OCI-LY3 (cell line): Measurements from ENCODE around the gene DENND5A.
"Not testable (repeated sequence)": the region's sequence is repeated elsewhere in the genome, so short reads cannot be mapped to it uniquely, and the experiment has no call there.

ENCODE experiments used
- H2AFZ ChIP-seq: fragments of 200-600, 300-600 bp; shearing (Covaris generic); 2 replicates; pipeline ENCODE4 v1.6.0; 2014; ENCODE audit warnings: antibody characterized with exemption, low read depth, low read length
- H3K27ac ChIP-seq: fragments of 200-600, 300-600 bp; sonication (generic); 2 replicates; pipeline ENCODE4 v1.5.1; 2014; ENCODE audit warnings: mild to moderate bottlenecking, low read length, moderate library complexity, mixed read lengths
- H3K27me3 ChIP-seq: fragments of 200-600, 300-600 bp; sonication (generic); 2 replicates; pipeline ENCODE4 v1.6.1; 2014; ENCODE audit warnings: low read depth, low read length, mixed read lengths
- H3K36me3 ChIP-seq: fragments of 200-600, 300-600 bp; sonication (generic); replicated peaks from 2 replicates; pipeline ENCODE3; 2014; ENCODE audit warnings: low read depth, low read length, mixed read lengths
- H3K4me1 ChIP-seq: fragments of 300-600, 200-600 bp; sonication (generic); 2 replicates; pipeline ENCODE4 v1.6.1; 2014; ENCODE audit warnings: low read length, mixed read lengths
- H3K4me2 ChIP-seq: fragments of 200-600, 300-600 bp; sonication (generic); 2 replicates; pipeline ENCODE4 v1.6.1; 2014; ENCODE audit warnings: low read length, mixed read lengths
- H3K4me3 ChIP-seq: fragments of 300-600, 200-600 bp; sonication (generic); 2 replicates; pipeline ENCODE4 v1.5.1; 2014; ENCODE audit warnings: antibody characterized with exemption, mild to moderate bottlenecking, low read length, moderate library complexity
- H3K79me2 ChIP-seq: fragments of 300-600, 200-600 bp; shearing (Covaris generic); 2 replicates; pipeline ENCODE4 v1.6.1; 2014; ENCODE audit warnings: mild to moderate bottlenecking, low read length, mixed read lengths
- H3K9ac ChIP-seq: fragments of 300-600, 200-600 bp; shearing (Covaris generic); 2 replicates; pipeline ENCODE4 v1.6.0; 2014; ENCODE audit warnings: mild to moderate bottlenecking, low read length, moderate library complexity
- H3K9me3 ChIP-seq: fragments of 200-600, 300-600 bp; shearing (Covaris generic); 2 replicates; pipeline ENCODE4 v1.6.1; 2014; ENCODE audit warnings: low read length, mixed read lengths; ENCODE audit not compliant: insufficient read depth
- H4K20me1 ChIP-seq: fragments of 200-600, 300-600 bp; sonication (generic); 2 replicates; pipeline ENCODE4 v1.6.1; 2016; ENCODE audit warnings: low read length, mixed read lengths; ENCODE audit not compliant: insufficient read depth
- EZH2phosphoT487 ChIP-seq: fragments of 200-600 bp; shearing (Covaris generic); IDR thresholded peaks from 2 replicates; pipeline ENCODE4 v1.6.1; 2018; ENCODE audit warnings: antibody characterized with exemption, mixed run types, low read depth
- TF ChIP-seq, protein P1 (sequence below): fragments of 200-600, 300-600 bp; sonication (generic); IDR thresholded peaks from 2 replicates; pipeline ENCODE4 v1.5.1; 2014; ENCODE audit warnings: antibody characterized with exemption, low read length, low read depth

The DENND5A gene

DNA sequence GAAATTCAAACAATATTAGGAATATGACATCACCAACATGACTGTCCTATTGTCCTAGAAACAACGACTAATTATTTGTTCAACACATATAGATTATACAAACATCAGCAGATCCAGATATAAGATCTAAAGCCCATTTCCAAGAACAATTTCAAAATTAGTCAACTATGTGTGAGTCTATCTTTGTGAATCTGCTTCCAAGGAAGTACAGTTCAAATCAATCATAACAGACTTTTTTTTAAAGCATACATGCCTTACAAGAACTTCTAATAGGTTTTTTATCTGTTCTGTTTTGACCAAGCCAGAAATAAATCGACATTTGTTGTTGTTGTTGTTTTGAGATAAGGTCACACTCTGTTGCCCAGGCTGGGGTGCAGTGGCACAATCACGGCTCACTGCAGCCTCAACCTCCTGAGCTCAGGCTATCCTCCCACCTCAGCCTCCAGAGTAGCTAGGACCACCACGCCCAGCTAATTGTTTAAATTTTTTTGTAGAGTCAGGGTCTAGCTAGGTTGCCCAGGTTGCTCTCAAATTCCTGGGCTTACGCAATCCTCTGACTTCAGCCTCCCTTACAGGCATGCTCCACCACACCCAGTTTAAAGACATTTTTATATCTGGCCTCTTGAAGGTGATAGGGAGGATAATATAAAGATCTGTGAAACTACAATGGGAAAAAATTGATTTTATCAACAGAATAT, 54.8 kb downstream of the DENND5A start:
- H3K9ac ChIP-seq = no peak overlapping the region
- H4K20me1 ChIP-seq = peaks cover 19% of the 10 kb centered on the region
- no peaks in the 10 kb centered on the region for H3K36me3 ChIP-seq
- no peaks in the 10 kb centered on the region for H3K9me3 ChIP-seq
- no peak overlapping the region for H3K4me3 ChIP-seq
- no peak for TF ChIP-seq EZH2phosphoT487
- TF ChIP-seq, protein P1, sequence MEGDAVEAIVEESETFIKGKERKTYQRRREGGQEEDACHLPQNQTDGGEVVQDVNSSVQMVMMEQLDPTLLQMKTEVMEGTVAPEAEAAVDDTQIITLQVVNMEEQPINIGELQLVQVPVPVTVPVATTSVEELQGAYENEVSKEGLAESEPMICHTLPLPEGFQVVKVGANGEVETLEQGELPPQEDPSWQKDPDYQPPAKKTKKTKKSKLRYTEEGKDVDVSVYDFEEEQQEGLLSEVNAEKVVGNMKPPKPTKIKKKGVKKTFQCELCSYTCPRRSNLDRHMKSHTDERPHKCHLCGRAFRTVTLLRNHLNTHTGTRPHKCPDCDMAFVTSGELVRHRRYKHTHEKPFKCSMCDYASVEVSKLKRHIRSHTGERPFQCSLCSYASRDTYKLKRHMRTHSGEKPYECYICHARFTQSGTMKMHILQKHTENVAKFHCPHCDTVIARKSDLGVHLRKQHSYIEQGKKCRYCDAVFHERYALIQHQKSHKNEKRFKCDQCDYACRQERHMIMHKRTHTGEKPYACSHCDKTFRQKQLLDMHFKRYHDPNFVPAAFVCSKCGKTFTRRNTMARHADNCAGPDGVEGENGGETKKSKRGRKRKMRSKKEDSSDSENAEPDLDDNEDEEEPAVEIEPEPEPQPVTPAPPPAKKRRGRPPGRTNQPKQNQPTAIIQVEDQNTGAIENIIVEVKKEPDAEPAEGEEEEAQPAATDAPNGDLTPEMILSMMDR = no peak
- H3K27me3 ChIP-seq = no peaks in the 10 kb centered on the region
- no peak overlapping the region for H2AFZ ChIP-seq
- H3K4me1 ChIP-seq = peaks cover 39% of the 10 kb centered on the region
- H3K4me2 ChIP-seq = peak overlapping the region; percentile 54
- peaks cover 69% of the 10 kb centered on the region for H3K79me2 ChIP-seq
- peak overlapping the region; percentile 33; the same call in 1 of the 2 replicates for H3K27ac ChIP-seq

DNA sequence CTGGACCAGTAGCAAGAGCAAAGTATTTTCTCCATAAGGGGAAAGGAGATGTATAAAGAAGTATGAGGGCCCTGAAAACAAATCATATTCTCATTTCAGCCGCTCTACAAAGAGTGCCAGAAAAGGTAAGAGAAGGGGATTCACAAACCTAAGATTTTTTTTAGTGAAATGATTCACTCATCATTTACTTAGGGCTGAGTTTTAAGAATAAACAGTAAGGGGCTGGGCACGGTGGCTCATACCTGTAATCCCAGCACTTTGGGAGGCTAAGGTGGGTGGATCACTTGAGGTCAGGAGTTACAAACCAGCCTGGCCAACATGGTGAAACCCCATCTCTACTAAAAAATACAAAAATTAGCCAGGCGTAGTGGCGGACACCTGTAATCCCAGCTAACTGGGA, 55.5 kb downstream of the DENND5A start:
- not testable (repeated sequence) for H3K36me3 ChIP-seq, H2AFZ ChIP-seq, H3K9me3 ChIP-seq, H3K27me3 ChIP-seq
- Histone ChIP-seq H3K79me2 (peaks cover 62% of the 10 kb centered on the region), H3K4me3 (peak overlapping the region; percentile 53; the same call in 1 of the 2 replicates), H3K27ac (peak overlapping the region; percentile 50), H3K9ac (peak overlapping the region; percentile 27; the same call in 1 of the 2 replicates), H3K4me2 (peak overlapping the region; percentile 78), H4K20me1 (peaks cover 22% of the 10 kb centered on the region), H3K4me1 (peaks cover 39% of the 10 kb centered on the region)

DNA sequence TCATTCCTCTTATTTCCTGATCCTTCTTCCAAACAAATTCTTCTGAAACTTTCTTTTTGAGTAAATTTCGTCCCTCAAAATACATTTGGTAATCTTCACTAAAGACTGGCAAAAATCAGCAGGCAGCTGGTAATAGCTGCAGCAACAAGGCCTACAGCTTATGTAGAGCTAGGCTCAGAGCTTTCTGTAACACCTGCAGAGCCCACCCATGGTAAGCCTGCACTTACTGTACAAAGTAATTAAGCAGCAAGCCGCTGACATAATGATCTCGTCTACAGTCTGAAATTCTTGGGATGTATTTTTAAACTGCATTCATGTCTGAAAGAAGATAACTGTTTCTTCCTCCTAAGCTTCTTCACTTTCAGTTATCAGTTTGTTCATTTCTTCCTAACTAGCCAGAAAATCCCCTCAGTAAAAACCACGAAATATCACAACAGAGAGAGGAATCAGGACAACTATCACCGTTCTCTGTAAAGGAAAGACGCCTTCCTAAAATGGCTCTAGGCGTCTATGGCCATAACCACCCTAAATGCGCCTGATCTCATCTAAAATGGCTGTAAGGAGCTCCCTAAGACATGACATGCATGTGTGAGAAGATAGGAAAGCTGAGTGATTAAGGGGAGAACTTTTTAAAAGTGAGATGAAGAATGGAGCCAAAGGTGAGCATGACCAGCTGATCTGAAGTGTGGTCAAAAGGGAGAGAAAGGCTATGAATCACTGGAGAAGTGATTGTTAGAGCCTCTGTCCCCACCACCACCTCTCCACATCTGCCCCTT, 56.2 kb downstream of the DENND5A start:
- H3K4me3 ChIP-seq = peak overlapping the region; percentile 53
- H3K27ac ChIP-seq = peak overlapping the region; percentile 50
- H3K9ac ChIP-seq = peak overlapping the region; percentile 27
- H3K9me3 ChIP-seq = no peaks in the 10 kb centered on the region
- no peaks in the 10 kb centered on the region for H3K27me3 ChIP-seq
- H3K4me1 ChIP-seq = peaks cover 39% of the 10 kb centered on the region
- H3K36me3 ChIP-seq = peaks cover 2% of the 10 kb centered on the region
- no peak overlapping the region for H2AFZ ChIP-seq
- H3K4me2 ChIP-seq = peak overlapping the region; percentile 78
- peaks cover 55% of the 10 kb centered on the region for H3K79me2 ChIP-seq
- H4K20me1 ChIP-seq = peaks cover 16% of the 10 kb centered on the region
- TF ChIP-seq, protein P1 = no peak
- TF ChIP-seq EZH2phosphoT487 = no peak

DNA sequence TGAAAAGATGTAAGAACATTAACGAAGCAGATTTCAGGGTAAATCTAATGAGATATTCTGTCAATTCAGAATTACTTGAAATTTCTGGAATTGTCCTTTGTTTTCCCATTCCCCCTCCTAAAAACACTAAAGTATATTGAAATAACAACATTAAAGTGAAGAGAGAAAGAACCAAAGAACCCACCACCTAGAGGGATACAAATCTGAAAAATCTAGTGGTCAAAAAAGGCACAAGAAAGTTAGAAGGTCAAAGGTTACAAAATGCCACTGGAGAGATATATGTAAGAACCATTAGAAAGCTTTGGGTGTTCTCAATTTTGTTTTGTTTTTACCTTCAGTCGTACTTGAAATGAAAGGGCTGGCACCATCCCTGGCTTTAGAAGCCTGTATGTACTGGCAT, 57.9 kb downstream of the DENND5A start:
- Histone ChIP-seq H3K27ac (no peak overlapping the region), H3K79me2 (peaks cover 46% of the 10 kb centered on the region), H3K4me2 (no peak overlapping the region), H3K36me3 (peaks cover 13% of the 10 kb centered on the region), H3K9me3 (no peaks in the 10 kb centered on the region), H3K27me3 (no peaks in the 10 kb centered on the region), H3K4me3 (no peak overlapping the region), H2AFZ (no peak overlapping the region), H3K4me1 (peaks cover 39% of the 10 kb centered on the region), H3K9ac (no peak overlapping the region), H4K20me1 (peaks cover 9% of the 10 kb centered on the region; the same call in 1 of the 2 replicates)
- no peak for TF ChIP-seq EZH2phosphoT487
- TF ChIP-seq, protein P1 = no peak
